GM23248 (cell line): ENCODE results near the gene ERO1B. TPM values are rescaled to one million over a fixed set of nuclear protein-coding genes. Genes with fewer than 3 reads are reported as not detected.

Experiments
- DNase-seq: peaks from one replicate; pipeline ENCODE4 v3.0.0-alpha.2; 2015
- H2AFZ ChIP-seq: fragments of 200-600 bp; sonication (generic); 2 replicates; pipeline ENCODE4 v1.6.1; 2016; ENCODE audit warnings: antibody characterized with exemption
- H3F3A ChIP-seq: fragments of 200-600 bp; sonication (generic); 2 replicates; pipeline ENCODE4 v1.6.1; 2016; ENCODE audit warnings: mild to moderate bottlenecking, antibody characterized with exemption, mixed run types; ENCODE audit not compliant: insufficient read depth
- H3K27ac ChIP-seq: fragments of 200-600 bp; sonication (generic); 2 replicates; pipeline ENCODE4 v1.5.1; 2016; ENCODE audit warnings: mild to moderate bottlenecking
- H3K27me3 ChIP-seq: fragments of 200-600 bp; sonication (generic); replicated peaks from 2 replicates; pipeline ENCODE4 v1.6.1; 2016; ENCODE audit warnings: mild to moderate bottlenecking; ENCODE audit not compliant: insufficient read depth
- H3K36me3 ChIP-seq: fragments of 200-600 bp; sonication (generic); 2 replicates; pipeline ENCODE4 v1.6.1; 2016; ENCODE audit warnings: low read depth, mild to moderate bottlenecking
- H3K4me1 ChIP-seq: fragments of 200-600 bp; sonication (generic); 2 replicates; pipeline ENCODE4 v1.6.1; 2016; ENCODE audit warnings: mild to moderate bottlenecking; ENCODE audit not compliant: insufficient read depth
- H3K4me2 ChIP-seq: fragments of 200-600 bp; sonication (generic); one replicate; pipeline ENCODE4 v1.6.1; 2016; ENCODE audit warnings: mild to moderate bottlenecking; ENCODE audit not compliant: unreplicated experiment
- H3K4me3 ChIP-seq: fragments of 200-600 bp; sonication (generic); 2 replicates; pipeline ENCODE4 v1.5.1; 2016; ENCODE audit warnings: mild to moderate bottlenecking
- H3K79me2 ChIP-seq: fragments of 200-600 bp; sonication (generic); 2 replicates; pipeline ENCODE4 v1.6.1; 2016; ENCODE audit warnings: mild to moderate bottlenecking; ENCODE audit not compliant: insufficient read depth
- H3K9ac ChIP-seq: fragments of 200-600 bp; sonication (generic); 2 replicates; pipeline ENCODE4 v1.6.1; 2016; ENCODE audit warnings: mild to moderate bottlenecking
- H3K9me2 ChIP-seq: fragments of 200-600 bp; sonication (generic); 2 replicates; pipeline ENCODE4 v1.6.1; 2016; ENCODE audit warnings: mixed run types, mild to moderate bottlenecking, moderate library complexity; ENCODE audit not compliant: insufficient read depth
- H3K9me3 ChIP-seq: fragments of 200-600 bp; sonication (generic); one replicate; pipeline ENCODE4 v1.6.1; 2017; ENCODE audit warnings: low read depth
- H4K20me1 ChIP-seq: fragments of 200-600 bp; sonication (generic); 2 replicates; pipeline ENCODE4 v1.6.0; 2016; ENCODE audit not compliant: insufficient read depth
- EZH2 ChIP-seq: fragments of 200-600 bp; sonication (generic); IDR thresholded peaks from 2 replicates; pipeline ENCODE4 v1.6.1; 2018; ENCODE audit warnings: antibody characterized with exemption, mild to moderate bottlenecking; ENCODE audit not compliant: insufficient read depth, poor library complexity, severe bottlenecking
- EZH2phosphoT487 ChIP-seq: fragments of 200-600 bp; sonication (generic); IDR thresholded peaks from 2 replicates; pipeline ENCODE4 v1.6.1; 2018; ENCODE audit warnings: antibody characterized with exemption, moderate library complexity, mild to moderate bottlenecking, low read depth; ENCODE audit not compliant: insufficient read depth
- WGBS, 2 experiments: methylation state at CpG; one replicate each; pipeline ENCODE4 v1.1.6; 2015 to 2017; ENCODE audit warnings: low lambda C conversion rate in 2 of 2, low coverage in 1 of 2; ENCODE audit errors: missing lambda C conversion rate in 2 of 2; 5-methylcytosine and 5-hydroxymethylcytosine counted together
- in situ Hi-C: fragments of 300-500 bp; cut with MboI; formaldehyde crosslinking; loops from 2 replicates; pipeline ENCODE4 v1.15.0; 2020
- polyA plus RNA-seq: library from polyadenylated mRNA; unstranded; fragments of >200 nt; fragmentation: Nextera tagmentation; extraction: Ambion mirVana; gene quantifications from 2 replicates; pipeline ENCODE4 v1.2.1, GENCODE V29; 2016
- total RNA-seq: library from RNA; depleted of rRNA; stranded (reverse); fragments of >200 nt; shearing (Covaris generic); gene quantifications from 2 replicates; pipeline ENCODE4 v1.2.3, GENCODE V29; 2014

Gene ERO1B
- total and polyA plus RNA-seq, 2 experiments from 2014 or later = 1.7 to 1.9 TPM

DNA sequence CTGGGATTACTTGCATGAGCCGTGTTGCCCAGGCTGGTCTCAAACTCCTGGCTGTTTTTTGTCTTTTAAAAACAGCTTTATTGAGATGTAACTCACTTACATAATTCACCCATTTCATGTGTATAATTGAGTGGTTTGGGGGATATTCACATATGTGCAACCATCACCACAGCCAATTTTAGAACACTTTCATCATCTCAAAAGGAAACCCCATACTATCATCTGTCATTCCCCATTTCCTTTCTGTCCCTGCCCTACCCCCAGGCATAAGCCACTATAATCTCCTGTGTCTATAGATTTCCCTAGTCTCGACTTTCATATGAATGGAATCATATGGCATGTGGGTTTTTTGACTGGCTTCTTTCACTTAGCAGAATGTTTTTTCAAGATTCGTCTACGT lies 96.1 kb downstream of the ERO1B start:
- in situ Hi-C loops = no loop called here
- TF ChIP-seq EZH2 = no peak
- TF ChIP-seq EZH2phosphoT487 = no peak
- no peaks in the 10 kb centered on the region for H3K9me2 ChIP-seq
- DNase-seq = no peak
- H3K79me2 ChIP-seq = no peaks in the 10 kb centered on the region
- no peak overlapping the region for H3K4me3 ChIP-seq
- no peak overlapping the region for H2AFZ ChIP-seq
- H3K27me3 ChIP-seq = no peaks in the 10 kb centered on the region
- H3K9ac ChIP-seq = no peak overlapping the region
- no peak overlapping the region for H3K27ac ChIP-seq
- H3K9me3 ChIP-seq = no peaks in the 10 kb centered on the region
- H3K36me3 ChIP-seq = no peaks in the 10 kb centered on the region; the same call in 1 of the 2 replicates
- no peaks in the 10 kb centered on the region for H3F3A ChIP-seq
- no peaks in the 10 kb centered on the region for H4K20me1 ChIP-seq
- H3K4me1 ChIP-seq = peaks cover 7% of the 10 kb centered on the region
- WGBS, 2 experiments = 84 to 89% methylated on average over 4 of the region's 4 CpGs
- no peak overlapping the region for H3K4me2 ChIP-seq

DNA sequence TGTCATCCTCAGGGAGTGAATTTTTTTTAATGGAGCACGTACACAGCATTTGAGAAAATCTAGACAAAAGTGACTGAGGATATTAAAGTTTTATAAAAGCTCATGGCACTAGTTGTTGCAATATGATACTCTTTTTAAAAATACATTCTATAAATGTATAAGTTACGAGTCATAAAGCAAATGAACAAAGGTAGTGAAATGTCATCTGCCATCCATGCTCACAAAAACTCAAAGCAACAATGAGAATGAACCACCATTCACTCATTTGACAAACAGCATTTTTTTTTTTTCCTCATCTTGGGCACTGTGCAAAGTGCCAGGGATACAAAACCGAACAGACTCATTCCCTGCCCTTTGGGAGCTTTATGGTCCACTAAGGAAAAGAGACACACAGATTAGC lies 100.7 kb downstream of the ERO1B start:
- Histone ChIP-seq H3K9me3 (no peaks in the 10 kb centered on the region), H3K9ac (no peak overlapping the region), H3K4me2 (peak overlapping the region; percentile 42), H3K9me2 (no peaks in the 10 kb centered on the region), H3K79me2 (no peaks in the 10 kb centered on the region), H3K27ac (no peak overlapping the region), H4K20me1 (no peaks in the 10 kb centered on the region), H3K36me3 (no peaks in the 10 kb centered on the region; the same call in 1 of the 2 replicates), H3K27me3 (no peaks in the 10 kb centered on the region), H3F3A (no peaks in the 10 kb centered on the region), H3K4me1 (peaks cover 10% of the 10 kb centered on the region), H3K4me3 (no peak overlapping the region), H2AFZ (no peak overlapping the region)
- TF ChIP-seq EZH2 (no peak), EZH2phosphoT487 (no peak)
- peak; percentile 22 for DNase-seq
- WGBS, 2 experiments = 92 to 94% methylated on average over 3 of the region's 3 CpGs
- in situ Hi-C loops = no loop called here

DNA sequence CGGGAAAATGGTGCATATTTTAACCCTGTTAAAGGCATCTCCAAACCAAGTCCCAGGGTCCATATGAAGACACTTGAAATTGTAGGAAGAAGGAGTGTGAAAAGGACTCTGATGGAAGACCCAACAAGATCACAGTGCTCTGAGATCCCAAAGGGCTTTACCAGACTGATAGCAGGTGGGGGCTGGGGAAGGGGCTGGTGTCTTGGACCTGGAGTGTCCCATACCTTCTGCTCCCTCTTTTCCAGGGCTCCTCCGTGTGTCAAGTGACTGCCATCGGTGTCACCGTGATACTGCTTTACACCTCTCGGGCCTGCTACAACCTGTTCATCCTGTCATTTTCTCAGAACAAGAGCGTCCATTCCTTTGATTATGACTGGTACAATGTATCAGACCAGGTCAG lies 102.1 kb downstream of the ERO1B start:
- H3K9me2 ChIP-seq = no peaks in the 10 kb centered on the region
- in situ Hi-C loops = no loop called here
- no peaks in the 10 kb centered on the region for H3K79me2 ChIP-seq
- H3K36me3 ChIP-seq = no peaks in the 10 kb centered on the region; the same call in 1 of the 2 replicates
- H3K9ac ChIP-seq = no peak overlapping the region
- DNase-seq = no peak
- H3F3A ChIP-seq = no peaks in the 10 kb centered on the region
- H3K4me2 ChIP-seq = no peak overlapping the region
- peaks cover 10% of the 10 kb centered on the region for H3K4me1 ChIP-seq
- TF ChIP-seq EZH2phosphoT487 (no peak), EZH2 (no peak)
- H3K27ac ChIP-seq = no peak overlapping the region
- H3K4me3 ChIP-seq = no peak overlapping the region
- H3K9me3 ChIP-seq = no peaks in the 10 kb centered on the region
- H4K20me1 ChIP-seq = no peaks in the 10 kb centered on the region
- 90 to 91% methylated on average over 5 to 6 of the region's 6 CpGs for WGBS, 2 experiments
- no peak overlapping the region for H2AFZ ChIP-seq
- no peaks in the 10 kb centered on the region for H3K27me3 ChIP-seq

DNA sequence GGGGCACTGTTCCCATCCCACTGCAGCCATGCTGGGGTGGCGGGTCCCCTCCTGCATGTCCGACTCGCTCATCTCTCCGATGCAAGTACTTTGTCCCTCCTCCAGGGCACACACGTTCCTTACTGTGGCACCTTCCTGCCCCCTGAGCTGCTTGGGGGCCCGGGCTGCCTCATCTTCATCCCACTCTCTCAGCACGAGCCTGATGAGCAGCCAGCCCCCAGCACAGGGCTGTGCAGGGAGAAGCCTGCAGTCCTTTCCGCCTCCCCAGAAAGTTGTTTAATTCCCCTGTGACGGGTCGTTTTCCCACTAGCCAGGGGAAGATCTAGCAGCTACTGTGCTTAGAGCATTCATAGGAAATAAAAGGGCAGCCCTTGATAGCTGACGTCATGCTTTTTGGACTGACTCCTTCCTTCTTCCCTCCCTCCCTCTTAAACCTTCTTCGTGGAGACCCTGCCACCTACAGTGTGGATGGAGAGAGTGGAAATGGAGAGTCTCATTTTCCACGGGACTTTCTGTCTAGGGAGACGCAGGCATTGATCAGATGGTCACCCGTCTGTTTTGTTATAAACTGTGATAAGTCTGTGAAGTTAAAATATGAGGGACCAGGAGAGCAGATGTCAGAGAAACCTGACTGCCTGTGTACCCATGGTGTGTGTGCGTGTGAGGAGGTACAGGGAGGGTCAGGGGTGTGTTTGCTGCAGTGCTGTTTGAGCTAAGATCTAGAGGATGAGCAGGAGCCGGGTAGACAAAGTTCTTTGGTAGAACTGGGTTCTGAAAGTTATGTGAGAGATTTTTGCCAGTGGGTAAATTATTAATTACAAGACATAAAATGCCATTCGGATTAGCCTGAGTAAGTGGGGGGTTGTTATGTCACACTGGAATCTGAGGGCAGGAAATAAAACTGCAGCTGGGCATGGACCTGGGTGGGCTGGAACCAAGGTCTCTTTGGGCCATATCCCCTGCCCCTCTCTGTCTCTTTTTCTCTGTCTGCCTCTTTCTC lies 105.1 kb downstream of the ERO1B start:
- Histone ChIP-seq H3K4me2 (no peak overlapping the region), H2AFZ (no peak overlapping the region), H3K79me2 (no peaks in the 10 kb centered on the region), H3F3A (no peaks in the 10 kb centered on the region), H3K9ac (no peak overlapping the region), H3K27me3 (no peaks in the 10 kb centered on the region), H3K36me3 (no peaks in the 10 kb centered on the region; the same call in 1 of the 2 replicates), H3K9me2 (no peaks in the 10 kb centered on the region), H4K20me1 (no peaks in the 10 kb centered on the region), H3K4me1 (peaks cover 10% of the 10 kb centered on the region), H3K4me3 (no peak overlapping the region), H3K27ac (no peak overlapping the region), H3K9me3 (no peaks in the 10 kb centered on the region)
- WGBS, 2 experiments = 77 to 80% methylated on average over 18 of the region's 18 CpGs
- TF ChIP-seq EZH2 = no peak
- TF ChIP-seq EZH2phosphoT487 = no peak
- DNase-seq = peak; percentile 3
- in situ Hi-C loops = no loop called here
